HEK293 (cell line): ENCODE measurements around the gene SEC61A2.

ENCODE experiments used
- CTCF ChIA-PET: fragments of 350-600 bp; formaldehyde crosslinking; extraction: SDS; loops from one replicate; lab custom pipeline; 2021; ENCODE audit warnings: antibody characterized with exemption; lab: Yijun Ruan, JAX
- POLR2A ChIA-PET: fragments of 300-600 bp; formaldehyde crosslinking; extraction: SDS; loops from one replicate; lab custom pipeline; 2020; ENCODE audit warnings: antibody characterized with exemption, inconsistent platforms; lab: Yijun Ruan, JAX
- H3K27ac ChIP-seq: fragments of 200-500 bp; sonication (Bioruptor generic); 2 replicates; pipeline ENCODE4 v1.5.1; 2014; ENCODE audit warnings: low read depth, low read length, control low read depth, inconsistent platforms; ENCODE audit errors: extremely low read depth
- H3K36me3 ChIP-seq, 2 experiments: fragments of 200-500 bp in 1 of 2; sonication (Bioruptor generic) in 1 of 2; 1 replicate in 1 of 2; 2 replicates in 1 of 2; pipeline ENCODE4 v1.5.1; 2014 to 2017; ENCODE audit warnings: inconsistent platforms in 2 of 2, low read length in 2 of 2; ENCODE audit not compliant: control insufficient read depth in 2 of 2, insufficient read depth in 1 of 2
- H3K4me1 ChIP-seq: fragments of 200-500 bp; sonication (Bioruptor generic); 2 replicates; pipeline ENCODE4 v1.5.1; 2014; ENCODE audit warnings: mild to moderate bottlenecking, low read length, inconsistent platforms; ENCODE audit not compliant: control insufficient read depth, insufficient read depth
- H3K4me3 ChIP-seq: 2 replicates; pipeline ENCODE4 v1.5.1; 2011; ENCODE audit warnings: low read depth, mild to moderate bottlenecking, control low read depth, low read length, moderate library complexity
- H3K9me3 ChIP-seq: fragments of 200-500 bp; sonication (Bioruptor generic); 2 replicates; pipeline ENCODE4 v1.5.1; 2014; ENCODE audit warnings: low read depth, low read length, inconsistent platforms; ENCODE audit not compliant: control insufficient read depth, insufficient read depth
- FEZF1 ChIP-seq: fragments of 450-650 bp; formaldehyde crosslinking; IDR thresholded peaks from 2 replicates; pipeline ENCODE4 v1.5.1; 2016; ENCODE audit warnings: missing biosample characterization, missing genetic modification characterization
- IKZF3 ChIP-seq: fragments of 450-650 bp; IDR thresholded peaks from 2 replicates; pipeline ENCODE4 v1.5.0; 2018; ENCODE audit warnings: missing biosample characterization, mild to moderate bottlenecking, missing genetic modification characterization, moderate library complexity
- KLF16 ChIP-seq: fragments of 450-650 bp; formaldehyde crosslinking; IDR thresholded peaks from 2 replicates; pipeline ENCODE4 v1.5.1; 2017; ENCODE audit warnings: missing biosample characterization, missing genetic modification characterization
- PRDM1 ChIP-seq: fragments of 450-650 bp; formaldehyde crosslinking; IDR thresholded peaks from 2 replicates; pipeline ENCODE4; 2016; ENCODE audit warnings: missing biosample characterization, missing genetic modification characterization
- SCRT1 ChIP-seq: fragments of 450-650 bp; formaldehyde crosslinking; IDR thresholded peaks from 2 replicates; pipeline ENCODE4 v1.5.1; 2016; ENCODE audit warnings: missing biosample characterization, missing genetic modification characterization, borderline replicate concordance
- SCRT2 ChIP-seq: fragments of 450-650 bp; formaldehyde crosslinking; IDR thresholded peaks from 2 replicates; pipeline ENCODE4 v1.5.1; 2016; ENCODE audit warnings: missing biosample characterization, missing genetic modification characterization
- ZBTB17 ChIP-seq: fragments of 450-650 bp; formaldehyde crosslinking; IDR thresholded peaks from 2 replicates; pipeline ENCODE4 v1.5.1; 2016; ENCODE audit warnings: missing biosample characterization, missing genetic modification characterization
- ZEB2 ChIP-seq: fragments of 450-650 bp; formaldehyde crosslinking; IDR thresholded peaks from 2 replicates; pipeline ENCODE4 v1.5.1; 2016; ENCODE audit warnings: missing biosample characterization, missing genetic modification characterization
- ZNF24 ChIP-seq: fragments of 450-650 bp; formaldehyde crosslinking; IDR thresholded peaks from 2 replicates; pipeline ENCODE4 v1.5.1; 2016; ENCODE audit warnings: missing biosample characterization, missing genetic modification characterization
- ZNF324 ChIP-seq: fragments of 450-650 bp; formaldehyde crosslinking; IDR thresholded peaks from 2 replicates; pipeline ENCODE4 v1.5.1; 2016; ENCODE audit warnings: missing biosample characterization, missing genetic modification characterization
- ZNF501 ChIP-seq: fragments of 450-650 bp; formaldehyde crosslinking; IDR thresholded peaks from 2 replicates; pipeline ENCODE4 v1.5.1; 2016; ENCODE audit warnings: missing biosample characterization, missing genetic modification characterization
- ZNF600 ChIP-seq: fragments of 450-650 bp; formaldehyde crosslinking; IDR thresholded peaks from 2 replicates; pipeline ENCODE4 v1.5.1; 2016; ENCODE audit warnings: missing biosample characterization, missing genetic modification characterization
- ZNF626 ChIP-seq: fragments of 450-650 bp; sonication (Bioruptor Pico); formaldehyde crosslinking; IDR thresholded peaks from 2 replicates; pipeline ENCODE4 v1.5.1; 2018; ENCODE audit warnings: missing biosample characterization, missing genetic modification characterization, inconsistent platforms
- ZNF629 ChIP-seq: fragments of 450-650 bp; formaldehyde crosslinking; IDR thresholded peaks from 2 replicates; pipeline ENCODE4 v1.5.1; 2017; ENCODE audit warnings: missing biosample characterization, missing genetic modification characterization
- ZNF843 ChIP-seq: fragments of 450-650 bp; formaldehyde crosslinking; IDR thresholded peaks from 2 replicates; pipeline ENCODE4 v1.5.1; 2016; ENCODE audit warnings: missing biosample characterization, missing genetic modification characterization
- TF ChIP-seq, protein P1 (sequence below): sonication (generic); formaldehyde crosslinking; IDR thresholded peaks from 2 replicates; pipeline ENCODE4 v1.8.1; 2022; ENCODE audit warnings: mild to moderate bottlenecking, moderate library complexity, missing genetic modification reagents
- TF ChIP-seq, protein P2 (sequence below): fragments of 450-650 bp; formaldehyde crosslinking; IDR thresholded peaks from 2 replicates; pipeline ENCODE4 v1.5.1; 2016; ENCODE audit warnings: missing biosample characterization, missing genetic modification characterization
- TF ChIP-seq, protein P3 (sequence below): fragments of 450-650 bp; formaldehyde crosslinking; IDR thresholded peaks from 2 replicates; pipeline ENCODE4 v1.5.1; 2017; ENCODE audit warnings: missing biosample characterization, missing genetic modification characterization
- TF ChIP-seq, protein P4 (sequence below): fragments of 450-650 bp; formaldehyde crosslinking; IDR thresholded peaks from 2 replicates; pipeline ENCODE4 v1.5.1; 2017; ENCODE audit warnings: missing biosample characterization, missing genetic modification characterization
- TF ChIP-seq, protein P5 (sequence below): fragments of 450-650 bp; formaldehyde crosslinking; IDR thresholded peaks from 2 replicates; pipeline ENCODE4 v1.5.1; 2017; ENCODE audit warnings: missing biosample characterization, mild to moderate bottlenecking, missing genetic modification characterization, moderate library complexity
- TF ChIP-seq, protein P6 (sequence below): fragments of 450-650 bp; formaldehyde crosslinking; IDR thresholded peaks from 2 replicates; pipeline ENCODE4 v1.5.1; 2017; ENCODE audit warnings: missing biosample characterization, missing genetic modification characterization

SEC61A2 gene

DNA sequence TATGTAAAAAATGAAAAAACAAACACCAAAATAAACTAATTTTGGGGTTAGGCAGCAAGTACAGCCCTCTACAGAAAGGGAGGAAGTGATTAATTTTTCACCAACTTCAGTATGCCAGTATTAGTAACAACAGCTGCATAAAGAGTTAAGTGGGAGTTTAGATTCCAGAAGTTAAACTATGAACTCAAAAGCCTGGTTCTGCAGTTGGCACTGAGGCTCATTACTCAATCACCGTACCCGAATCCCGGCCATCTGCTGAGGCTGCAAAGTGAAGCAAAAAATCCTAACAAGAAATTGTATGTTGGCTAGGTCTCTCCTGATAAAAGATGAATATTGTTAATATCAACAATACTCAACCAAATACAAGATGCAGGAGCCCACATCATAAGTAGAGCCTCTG is 62.2 kb downstream of the SEC61A2 start:
- no peak overlapping the region for H3K4me3 ChIP-seq
- CTCF ChIA-PET, result interaction anchor here (0.6 to 1.0 kb wide), 2 partner anchors 9 to 59 kb away, joined by 3 to 6 read pairs; no protein-coding TSS in a partner anchor
- TF ChIP-seq ZNF501 (tag by site-specific recombination), result no peak
- TF ChIP-seq, protein P1, sequence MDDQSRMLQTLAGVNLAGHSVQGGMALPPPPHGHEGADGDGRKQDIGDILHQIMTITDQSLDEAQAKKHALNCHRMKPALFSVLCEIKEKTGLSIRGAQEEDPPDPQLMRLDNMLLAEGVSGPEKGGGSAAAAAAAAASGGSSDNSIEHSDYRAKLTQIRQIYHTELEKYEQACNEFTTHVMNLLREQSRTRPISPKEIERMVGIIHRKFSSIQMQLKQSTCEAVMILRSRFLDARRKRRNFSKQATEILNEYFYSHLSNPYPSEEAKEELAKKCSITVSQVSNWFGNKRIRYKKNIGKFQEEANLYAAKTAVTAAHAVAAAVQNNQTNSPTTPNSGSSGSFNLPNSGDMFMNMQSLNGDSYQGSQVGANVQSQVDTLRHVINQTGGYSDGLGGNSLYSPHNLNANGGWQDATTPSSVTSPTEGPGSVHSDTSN (CRISPR knock-in tag), result no peak
- TF ChIP-seq, all 188 proteins: peak for 0
- POLR2A ChIA-PET, result no interaction called here
- Histone ChIP-seq H3K9me3 (no peaks in the 10 kb centered on the region), H3K36me3 (peaks cover 10 to 21% of the 10 kb centered on the region in 2 experiments; a peak in 2 of 3 replicates), H3K27ac (no peak overlapping the region), H3K4me1 (peaks cover 13% of the 10 kb centered on the region; the same call in 1 of the 2 replicates)

DNA sequence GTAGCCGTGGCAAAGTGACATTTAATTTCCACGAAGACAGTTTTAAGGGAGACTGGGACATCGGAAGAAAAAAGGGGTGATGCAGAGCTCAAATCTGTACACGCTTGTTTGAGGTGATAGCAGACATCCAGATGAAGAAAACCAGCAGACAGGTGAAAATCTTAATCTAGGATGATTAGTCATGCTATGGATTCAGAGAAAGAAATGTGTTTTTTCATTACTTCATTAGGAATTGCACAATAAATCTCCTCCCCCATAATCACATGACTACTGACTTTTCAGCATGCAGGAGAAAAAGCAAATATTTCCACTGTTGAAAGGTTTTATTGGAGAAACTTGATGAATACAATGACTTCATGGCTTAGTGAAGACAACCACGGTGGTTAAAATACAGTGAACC is 63.7 kb downstream of the SEC61A2 start:
- H3K4me1 ChIP-seq, result peaks cover 13% of the 10 kb centered on the region; the same call in 1 of the 2 replicates
- H3K27ac ChIP-seq, result no peak overlapping the region
- H3K36me3 ChIP-seq, result peaks cover 0 to 16% of the 10 kb centered on the region in 2 experiments; a peak in 2 of 3 replicates
- CTCF ChIA-PET, result interaction anchor here (1.1 kb wide), 1 partner anchor 21 kb away, joined by 4 read pairs; no protein-coding TSS in a partner anchor
- POLR2A ChIA-PET, result no interaction called here
- H3K9me3 ChIP-seq, result no peaks in the 10 kb centered on the region
- no peak overlapping the region for H3K4me3 ChIP-seq
- TF ChIP-seq, protein P2, sequence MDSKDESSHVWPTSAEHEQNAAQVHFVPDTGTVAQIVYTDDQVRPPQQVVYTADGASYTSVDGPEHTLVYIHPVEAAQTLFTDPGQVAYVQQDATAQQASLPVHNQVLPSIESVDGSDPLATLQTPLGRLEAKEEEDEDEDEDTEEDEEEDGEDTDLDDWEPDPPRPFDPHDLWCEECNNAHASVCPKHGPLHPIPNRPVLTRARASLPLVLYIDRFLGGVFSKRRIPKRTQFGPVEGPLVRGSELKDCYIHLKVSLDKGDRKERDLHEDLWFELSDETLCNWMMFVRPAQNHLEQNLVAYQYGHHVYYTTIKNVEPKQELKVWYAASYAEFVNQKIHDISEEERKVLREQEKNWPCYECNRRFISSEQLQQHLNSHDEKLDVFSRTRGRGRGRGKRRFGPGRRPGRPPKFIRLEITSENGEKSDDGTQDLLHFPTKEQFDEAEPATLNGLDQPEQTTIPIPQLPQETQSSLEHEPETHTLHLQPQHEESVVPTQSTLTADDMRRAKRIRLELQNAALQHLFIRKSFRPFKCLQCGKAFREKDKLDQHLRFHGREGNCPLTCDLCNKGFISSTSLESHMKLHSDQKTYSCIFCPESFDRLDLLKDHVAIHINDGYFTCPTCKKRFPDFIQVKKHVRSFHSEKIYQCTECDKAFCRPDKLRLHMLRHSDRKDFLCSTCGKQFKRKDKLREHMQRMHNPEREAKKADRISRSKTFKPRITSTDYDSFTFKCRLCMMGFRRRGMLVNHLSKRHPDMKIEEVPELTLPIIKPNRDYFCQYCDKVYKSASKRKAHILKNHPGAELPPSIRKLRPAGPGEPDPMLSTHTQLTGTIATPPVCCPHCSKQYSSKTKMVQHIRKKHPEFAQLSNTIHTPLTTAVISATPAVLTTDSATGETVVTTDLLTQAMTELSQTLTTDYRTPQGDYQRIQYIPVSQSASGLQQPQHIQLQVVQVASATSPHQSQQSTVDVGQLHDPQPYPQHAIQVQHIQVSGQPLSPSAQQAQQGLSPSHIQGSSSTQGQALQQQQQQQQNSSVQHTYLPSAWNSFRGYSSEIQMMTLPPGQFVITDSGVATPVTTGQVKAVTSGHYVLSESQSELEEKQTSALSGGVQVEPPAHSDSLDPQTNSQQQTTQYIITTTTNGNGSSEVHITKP (tag by site-specific recombination), result peak; percentile 20; the same call in 1 of the 2 replicates
- TF ChIP-seq ZEB2 (tag by site-specific recombination) (peak; percentile 57; the same call in 1 of the 2 replicates), SCRT1 (tag by site-specific recombination) (peak; percentile 22; the same call in 1 of the 2 replicates), ZNF24 (peak; percentile 68; the same call in 1 of the 2 replicates), ZNF626 (tag by site-specific recombination) (no peak), IKZF3 (tag by site-specific recombination) (0 out of 2 replicates have a peak, but pooled peaks have one; percentile 10), KLF16 (0 out of 2 replicates have a peak, but pooled peaks have one; percentile 31), ZBTB17 (peak; percentile 56), FEZF1 (tag by site-specific recombination) (peak; percentile 7; the same call in 1 of the 2 replicates), ZNF600 (tag by site-specific recombination) (peak; percentile 69), ZNF324 (tag by site-specific recombination) (0 out of 2 replicates have a peak, but pooled peaks have one; percentile 37), ZNF843 (tag by site-specific recombination) (no peak), SCRT2 (tag by site-specific recombination) (peak; percentile 93), ZNF629 (tag by site-specific recombination) (peak; percentile 58), PRDM1 (tag by site-specific recombination) (peak; percentile 86)
- TF ChIP-seq, protein P3, sequence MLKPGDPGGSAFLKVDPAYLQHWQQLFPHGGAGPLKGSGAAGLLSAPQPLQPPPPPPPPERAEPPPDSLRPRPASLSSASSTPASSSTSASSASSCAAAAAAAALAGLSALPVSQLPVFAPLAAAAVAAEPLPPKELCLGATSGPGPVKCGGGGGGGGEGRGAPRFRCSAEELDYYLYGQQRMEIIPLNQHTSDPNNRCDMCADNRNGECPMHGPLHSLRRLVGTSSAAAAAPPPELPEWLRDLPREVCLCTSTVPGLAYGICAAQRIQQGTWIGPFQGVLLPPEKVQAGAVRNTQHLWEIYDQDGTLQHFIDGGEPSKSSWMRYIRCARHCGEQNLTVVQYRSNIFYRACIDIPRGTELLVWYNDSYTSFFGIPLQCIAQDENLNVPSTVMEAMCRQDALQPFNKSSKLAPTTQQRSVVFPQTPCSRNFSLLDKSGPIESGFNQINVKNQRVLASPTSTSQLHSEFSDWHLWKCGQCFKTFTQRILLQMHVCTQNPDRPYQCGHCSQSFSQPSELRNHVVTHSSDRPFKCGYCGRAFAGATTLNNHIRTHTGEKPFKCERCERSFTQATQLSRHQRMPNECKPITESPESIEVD (tag by site-specific recombination), result peak; percentile 98
- TF ChIP-seq, protein P4, sequence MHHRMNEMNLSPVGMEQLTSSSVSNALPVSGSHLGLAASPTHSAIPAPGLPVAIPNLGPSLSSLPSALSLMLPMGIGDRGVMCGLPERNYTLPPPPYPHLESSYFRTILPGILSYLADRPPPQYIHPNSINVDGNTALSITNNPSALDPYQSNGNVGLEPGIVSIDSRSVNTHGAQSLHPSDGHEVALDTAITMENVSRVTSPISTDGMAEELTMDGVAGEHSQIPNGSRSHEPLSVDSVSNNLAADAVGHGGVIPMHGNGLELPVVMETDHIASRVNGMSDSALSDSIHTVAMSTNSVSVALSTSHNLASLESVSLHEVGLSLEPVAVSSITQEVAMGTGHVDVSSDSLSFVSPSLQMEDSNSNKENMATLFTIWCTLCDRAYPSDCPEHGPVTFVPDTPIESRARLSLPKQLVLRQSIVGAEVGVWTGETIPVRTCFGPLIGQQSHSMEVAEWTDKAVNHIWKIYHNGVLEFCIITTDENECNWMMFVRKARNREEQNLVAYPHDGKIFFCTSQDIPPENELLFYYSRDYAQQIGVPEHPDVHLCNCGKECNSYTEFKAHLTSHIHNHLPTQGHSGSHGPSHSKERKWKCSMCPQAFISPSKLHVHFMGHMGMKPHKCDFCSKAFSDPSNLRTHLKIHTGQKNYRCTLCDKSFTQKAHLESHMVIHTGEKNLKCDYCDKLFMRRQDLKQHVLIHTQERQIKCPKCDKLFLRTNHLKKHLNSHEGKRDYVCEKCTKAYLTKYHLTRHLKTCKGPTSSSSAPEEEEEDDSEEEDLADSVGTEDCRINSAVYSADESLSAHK (tag by site-specific recombination), result no peak
- TF ChIP-seq, protein P5, sequence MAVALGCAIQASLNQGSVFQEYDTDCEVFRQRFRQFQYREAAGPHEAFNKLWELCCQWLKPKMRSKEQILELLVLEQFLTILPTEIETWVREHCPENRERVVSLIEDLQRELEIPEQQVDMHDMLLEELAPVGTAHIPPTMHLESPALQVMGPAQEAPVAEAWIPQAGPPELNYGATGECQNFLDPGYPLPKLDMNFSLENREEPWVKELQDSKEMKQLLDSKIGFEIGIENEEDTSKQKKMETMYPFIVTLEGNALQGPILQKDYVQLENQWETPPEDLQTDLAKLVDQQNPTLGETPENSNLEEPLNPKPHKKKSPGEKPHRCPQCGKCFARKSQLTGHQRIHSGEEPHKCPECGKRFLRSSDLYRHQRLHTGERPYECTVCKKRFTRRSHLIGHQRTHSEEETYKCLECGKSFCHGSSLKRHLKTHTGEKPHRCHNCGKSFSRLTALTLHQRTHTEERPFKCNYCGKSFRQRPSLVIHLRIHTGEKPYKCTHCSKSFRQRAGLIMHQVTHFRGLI (tag by site-specific recombination), result no peak
- TF ChIP-seq, protein P6, sequence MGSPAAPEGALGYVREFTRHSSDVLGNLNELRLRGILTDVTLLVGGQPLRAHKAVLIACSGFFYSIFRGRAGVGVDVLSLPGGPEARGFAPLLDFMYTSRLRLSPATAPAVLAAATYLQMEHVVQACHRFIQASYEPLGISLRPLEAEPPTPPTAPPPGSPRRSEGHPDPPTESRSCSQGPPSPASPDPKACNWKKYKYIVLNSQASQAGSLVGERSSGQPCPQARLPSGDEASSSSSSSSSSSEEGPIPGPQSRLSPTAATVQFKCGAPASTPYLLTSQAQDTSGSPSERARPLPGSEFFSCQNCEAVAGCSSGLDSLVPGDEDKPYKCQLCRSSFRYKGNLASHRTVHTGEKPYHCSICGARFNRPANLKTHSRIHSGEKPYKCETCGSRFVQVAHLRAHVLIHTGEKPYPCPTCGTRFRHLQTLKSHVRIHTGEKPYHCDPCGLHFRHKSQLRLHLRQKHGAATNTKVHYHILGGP (tag by site-specific recombination), result peak; percentile 58
